SW 1271 (cell line): ENCODE results near the gene PRDM16.

Experiments used
- DNase-seq, 2 experiments: peaks; one replicate each; lab custom pipeline; 2025; lab: John Stamatoyannopoulos, UW

PRDM16 gene

GRCh38 chr1:3206696-3207095 is 137.7 kb downstream of the PRDM16 start:
- DNase-seq = no peak

GRCh38 chr1:3207217-3207848 is 138.3 kb downstream of the PRDM16 start:
- DNase-seq = no peak

GRCh38 chr1:3208819-3209200 is 139.8 kb downstream of the PRDM16 start:
- no peak for DNase-seq

- DNase-seq = no peak
Measured at GRCh38 chr1:3209201-3209600, 140.2 kb downstream of the PRDM16 start.

GRCh38 chr1:3211582-3212375 is 142.8 kb downstream of the PRDM16 start:
- DNase-seq = no peak

GRCh38 chr1:3212453-3213355 is 143.7 kb downstream of the PRDM16 start:
- no peak for DNase-seq

- no peak for DNase-seq
Measured at GRCh38 chr1:3213730-3214129, 144.7 kb downstream of the PRDM16 start.

GRCh38 chr1:3215198-3216014 is 146.4 kb downstream of the PRDM16 start:
- DNase-seq = no peak

GRCh38 chr1:3216015-3216391 is 147.0 kb downstream of the PRDM16 start:
- DNase-seq = no peak

- no peak for DNase-seq
Measured at GRCh38 chr1:3217181-3217641, 148.2 kb downstream of the PRDM16 start.

GRCh38 chr1:3217979-3218679 is 149.1 kb downstream of the PRDM16 start:
- DNase-seq = no peak

GRCh38 chr1:3219005-3219790 is 150.2 kb downstream of the PRDM16 start:
- DNase-seq = no peak

- no peak for DNase-seq
Measured at GRCh38 chr1:3219791-3220467, 150.9 kb downstream of the PRDM16 start.

GRCh38 chr1:3221112-3222041 is 152.4 kb downstream of the PRDM16 start:
- DNase-seq = no peak

- DNase-seq = no peak
Measured at GRCh38 chr1:3222042-3222692, 153.2 kb downstream of the PRDM16 start.

GRCh38 chr1:3225661-3226060 is 156.7 kb downstream of the PRDM16 start:
- no peak for DNase-seq

GRCh38 chr1:3226191-3226590 is 157.2 kb downstream of the PRDM16 start:
- DNase-seq = no peak
